GM21723 (cell line): ENCODE results near the gene CYB561A3.

Experiments
- ATAC-seq: cut with Tn5 transposase; IDR thresholded peaks from one replicate; pipeline ENCODE4 v1.9.1; 2021; ENCODE audit warnings: mild to moderate bottlenecking, moderate library complexity; ENCODE audit not compliant: unreplicated experiment

Gene CYB561A3

DNA sequence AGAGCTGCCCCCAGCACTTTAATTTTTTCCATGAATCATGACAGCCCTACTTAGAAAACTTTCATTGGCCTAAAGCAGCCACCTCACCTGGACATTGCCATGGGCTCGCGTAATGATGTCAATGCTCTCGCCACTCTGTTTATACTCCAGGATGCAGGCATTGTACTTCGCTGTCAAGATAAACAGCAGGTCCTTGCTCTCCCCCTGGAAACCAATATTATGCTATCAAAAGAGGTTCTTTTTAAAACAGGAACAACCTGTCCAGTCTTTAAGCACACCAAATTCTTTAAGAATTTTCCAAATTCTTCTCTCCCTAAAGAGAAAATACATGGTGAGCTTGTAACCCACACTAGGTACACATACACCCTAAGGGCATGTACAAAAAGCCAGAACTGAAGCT lies 31.8 kb downstream of the CYB561A3 start:
- no peak for ATAC-seq

- ATAC-seq, result no peak
These were observed 33.3 kb downstream of the CYB561A3 start for GRCh38 chr11:61328351-61328750.

DNA sequence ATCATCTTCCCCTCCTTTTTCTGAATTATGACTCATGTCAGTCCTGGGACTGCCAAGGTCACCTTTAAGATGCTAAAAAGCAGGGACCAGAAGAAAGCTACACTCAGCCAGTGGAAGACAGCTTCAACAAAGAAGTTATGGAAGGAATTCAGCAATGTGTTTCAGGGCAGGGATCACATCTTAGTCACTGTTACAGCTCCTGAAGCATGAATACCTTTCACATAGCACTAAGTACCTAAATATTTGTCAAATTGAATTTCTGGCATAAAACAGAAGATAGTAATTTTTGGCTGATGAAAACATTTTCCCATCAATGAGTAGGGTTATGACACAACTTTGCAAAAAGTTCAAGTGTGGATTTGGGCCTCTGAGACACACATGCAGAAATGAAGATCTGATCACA lies 34.0 kb downstream of the CYB561A3 start:
- ATAC-seq, result no peak

DNA sequence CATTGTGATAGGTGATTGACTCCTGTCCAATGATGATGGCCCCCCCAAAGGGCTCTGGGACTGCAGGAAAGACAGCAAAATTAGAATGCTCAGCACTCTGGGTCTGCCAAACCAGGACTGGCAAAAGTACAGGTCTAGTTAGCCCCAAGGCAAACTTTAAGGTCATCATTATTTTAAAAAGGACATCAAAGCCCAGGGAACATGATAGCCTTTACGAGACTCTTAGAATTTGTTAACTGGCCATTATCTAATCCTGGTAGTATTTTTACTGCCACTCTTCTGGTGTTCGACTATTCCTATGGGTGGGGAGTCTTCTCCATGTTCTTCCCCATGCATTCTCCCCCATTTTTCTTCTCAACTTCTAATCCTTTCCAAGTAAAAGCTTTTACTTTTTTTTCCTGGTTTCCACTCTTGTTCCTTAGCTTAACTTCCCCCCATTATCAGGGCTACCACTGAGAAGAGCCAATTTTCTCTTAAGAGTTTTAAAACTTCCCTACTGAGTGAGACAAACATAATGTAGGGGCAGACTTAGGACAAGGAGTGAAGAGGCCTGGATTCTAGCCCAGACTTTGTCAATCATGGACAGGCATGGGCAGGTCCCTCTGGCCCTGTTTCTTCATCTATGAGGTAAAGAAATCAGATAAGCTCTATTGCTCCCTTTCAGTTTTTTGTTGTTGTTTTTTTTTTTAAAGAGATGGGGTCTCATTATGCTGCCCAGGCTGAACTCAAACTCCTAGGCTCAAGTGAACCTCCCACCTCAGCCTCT lies 35.9 kb downstream of the CYB561A3 start:
- no peak for ATAC-seq

GRCh38 chr11:61315260-61315659 lies 46.4 kb downstream of the CYB561A3 start:
- no peak for ATAC-seq

- no peak for ATAC-seq
These were observed 50.9 kb downstream of the CYB561A3 start for GRCh38 chr11:61310749-61311148.

DNA sequence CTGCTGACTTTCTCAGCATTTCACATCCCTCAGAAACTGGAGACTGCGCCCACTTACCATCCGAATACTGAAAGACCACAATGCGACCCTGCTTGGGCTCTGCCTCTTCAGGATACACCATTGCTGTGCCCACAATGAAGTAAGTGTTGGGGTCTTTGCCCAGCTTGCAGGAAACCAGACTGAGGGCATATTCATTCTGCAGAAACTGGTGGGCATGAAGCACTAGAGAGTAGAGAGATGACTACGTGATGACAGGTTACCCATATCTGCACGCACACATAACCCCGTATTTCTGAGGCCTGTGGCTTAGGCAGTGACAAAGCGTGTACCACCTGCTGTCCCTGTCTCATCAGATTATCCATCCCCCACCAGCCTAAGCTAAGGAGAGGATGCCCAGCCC lies 51.9 kb downstream of the CYB561A3 start:
- ATAC-seq, result no peak

DNA sequence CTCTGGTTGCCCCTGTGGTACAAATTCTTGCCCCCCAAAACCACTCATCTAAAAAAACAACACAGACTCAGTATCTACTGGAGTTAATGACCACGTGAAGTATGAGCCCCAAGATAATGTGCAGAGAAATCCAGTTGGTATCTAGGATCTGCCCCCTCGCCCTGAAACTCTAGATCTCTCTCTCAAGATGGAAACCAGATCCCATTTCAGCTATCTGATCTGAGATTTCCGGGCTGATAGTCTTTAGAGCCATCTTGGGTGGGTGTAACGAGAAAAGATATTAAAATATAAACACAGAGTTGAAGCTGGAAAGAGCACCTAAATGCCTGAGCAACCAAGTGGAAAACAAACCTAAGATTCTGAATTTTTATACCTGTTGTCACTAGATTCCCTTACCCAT lies 52.5 kb downstream of the CYB561A3 start:
- no peak for ATAC-seq

DNA sequence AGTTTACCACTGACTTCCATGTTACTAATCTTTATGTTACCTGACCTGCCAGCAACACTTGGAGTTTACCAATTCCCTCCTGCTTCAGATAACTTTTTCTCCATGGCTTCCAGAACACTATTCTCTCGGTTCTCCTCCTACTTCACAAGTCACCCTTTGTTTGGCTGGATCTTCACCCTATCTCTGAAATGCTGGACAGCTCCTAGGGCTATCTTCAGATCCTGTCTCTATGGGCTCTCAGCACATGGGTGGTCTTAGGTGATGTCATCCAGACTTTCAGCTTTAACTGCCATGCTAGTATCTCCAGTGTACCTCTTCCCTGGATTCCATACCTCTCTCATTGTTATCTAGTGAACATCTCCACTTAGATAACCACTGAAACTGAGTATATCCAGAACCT lies 54.3 kb downstream of the CYB561A3 start:
- no peak for ATAC-seq

DNA sequence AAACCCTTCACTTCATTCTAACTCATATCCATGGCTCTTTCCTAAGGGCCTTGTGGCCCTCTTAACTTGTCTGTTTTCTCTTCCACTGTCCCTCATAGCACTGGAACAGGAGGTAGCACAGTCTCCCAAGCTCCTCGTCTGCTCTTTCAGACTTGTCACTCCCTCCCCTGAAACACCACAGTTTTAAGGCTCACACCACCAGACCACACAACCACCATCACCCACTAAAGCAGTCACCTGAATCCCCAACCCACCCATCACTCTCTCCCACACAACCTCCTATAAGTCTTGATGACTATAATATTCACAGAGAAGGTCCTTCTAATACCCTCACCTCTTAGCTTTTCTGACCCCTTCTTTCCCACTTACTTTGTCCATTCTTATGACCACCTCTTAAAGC lies 55.5 kb downstream of the CYB561A3 start:
- ATAC-seq, result no peak

- ATAC-seq, result no peak
These were observed 56.3 kb downstream of the CYB561A3 start for GRCh38 chr11:61305417-61305816.

DNA sequence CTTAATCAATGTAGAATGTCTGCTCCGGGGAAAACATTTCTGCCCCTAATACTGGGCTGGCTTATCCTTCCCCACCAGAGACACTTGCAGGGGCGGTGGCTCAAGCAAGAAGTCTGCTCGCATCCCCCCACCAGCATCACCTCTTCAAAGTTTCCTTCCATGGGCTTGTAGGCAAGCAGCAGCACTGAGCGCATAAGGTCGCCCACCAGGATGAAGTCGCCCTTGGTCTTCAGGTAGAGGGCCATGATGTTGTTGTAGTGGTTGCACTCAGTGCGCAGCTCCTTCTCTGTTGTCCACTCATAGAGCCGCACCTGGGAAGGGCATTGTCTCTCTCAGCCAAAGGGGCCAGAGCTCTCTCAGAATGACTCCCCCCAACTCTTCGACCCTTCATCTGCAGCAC lies 58.0 kb downstream of the CYB561A3 start:
- no peak for ATAC-seq

- no peak for ATAC-seq
These were observed 59.1 kb downstream of the CYB561A3 start for GRCh38 chr11:61302550-61302949.
